Measurements from ENCODE around the gene FSTL3. TPM values are rescaled to one million over a fixed set of nuclear protein-coding genes. Genes with fewer than 3 reads are reported as not detected.
A peak's percentile ranks its signal among the peaks of the same experiment; 100 is the strongest.

Gene FSTL3
- total and polyA plus RNA-seq, 2 of the 13 experiments (the other 11 are each of a cell fraction or from before 2014, with no cell fraction given): 13.5 to 15.6 TPM

DNA sequence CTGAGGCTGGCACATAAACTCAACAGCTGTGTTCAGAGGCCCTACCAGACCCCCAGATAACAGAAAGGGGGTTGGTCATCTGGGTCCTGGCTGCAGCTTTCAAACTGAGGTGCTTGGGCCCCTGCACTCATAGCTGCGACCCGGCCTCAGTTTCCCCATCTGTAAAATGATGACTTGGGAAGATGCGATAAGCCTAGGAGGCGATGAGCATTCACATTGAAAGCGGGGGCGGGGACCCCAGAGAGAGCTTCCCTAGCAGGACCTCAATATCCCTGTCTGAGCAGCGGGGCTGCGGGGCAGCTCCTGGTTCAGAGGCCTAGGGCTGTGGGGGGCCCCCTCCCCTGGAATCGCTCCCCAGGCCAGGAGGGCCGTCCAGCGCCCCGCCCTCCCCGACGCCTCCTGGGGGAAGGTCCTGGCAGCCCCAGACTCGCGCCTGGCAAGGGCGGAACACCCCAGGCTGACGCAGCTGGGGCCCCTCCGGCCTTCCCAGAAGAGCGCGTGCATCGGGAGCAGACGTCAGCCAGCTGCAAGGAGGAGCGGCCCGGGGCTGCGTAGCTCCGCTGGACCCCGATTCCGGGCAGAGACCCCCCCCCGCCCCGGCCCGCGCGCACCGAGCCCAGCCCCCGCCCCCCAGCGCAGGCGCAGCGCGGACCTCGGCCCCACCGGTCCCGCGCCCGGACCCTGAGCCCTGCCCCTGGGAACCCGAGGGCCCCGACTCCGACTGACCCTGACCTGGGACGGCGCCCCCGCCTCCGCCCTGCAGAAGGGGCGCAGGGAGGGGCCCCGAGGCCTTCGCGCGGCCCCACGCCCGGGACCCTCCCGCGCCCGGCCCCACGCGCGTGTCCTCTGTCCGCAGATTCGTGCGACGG lies 3.5 kb downstream of the FSTL3 start (continued):
- TF ChIP-seq, protein P1, sequence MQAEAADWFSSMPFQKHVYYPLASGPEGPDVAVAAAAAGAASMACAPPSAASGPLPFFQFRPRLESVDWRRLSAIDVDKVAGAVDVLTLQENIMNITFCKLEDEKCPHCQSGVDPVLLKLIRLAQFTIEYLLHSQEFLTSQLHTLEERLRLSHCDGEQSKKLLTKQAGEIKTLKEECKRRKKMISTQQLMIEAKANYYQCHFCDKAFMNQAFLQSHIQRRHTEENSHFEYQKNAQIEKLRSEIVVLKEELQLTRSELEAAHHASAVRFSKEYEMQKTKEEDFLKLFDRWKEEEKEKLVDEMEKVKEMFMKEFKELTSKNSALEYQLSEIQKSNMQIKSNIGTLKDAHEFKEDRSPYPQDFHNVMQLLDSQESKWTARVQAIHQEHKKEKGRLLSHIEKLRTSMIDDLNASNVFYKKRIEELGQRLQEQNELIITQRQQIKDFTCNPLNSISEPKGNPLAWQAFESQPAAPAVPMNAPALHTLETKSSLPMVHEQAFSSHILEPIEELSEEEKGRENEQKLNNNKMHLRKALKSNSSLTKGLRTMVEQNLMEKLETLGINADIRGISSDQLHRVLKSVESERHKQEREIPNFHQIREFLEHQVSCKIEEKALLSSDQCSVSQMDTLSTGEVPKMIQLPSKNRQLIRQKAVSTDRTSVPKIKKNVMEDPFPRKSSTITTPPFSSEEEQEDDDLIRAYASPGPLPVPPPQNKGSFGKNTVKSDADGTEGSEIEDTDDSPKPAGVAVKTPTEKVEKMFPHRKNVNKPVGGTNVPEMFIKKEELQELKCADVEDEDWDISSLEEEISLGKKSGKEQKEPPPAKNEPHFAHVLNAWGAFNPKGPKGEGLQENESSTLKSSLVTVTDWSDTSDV (CRISPR knock-in tag; IDR thresholded peaks at IDR 0.05): peak; percentile 15; the same call in 1 of the 2 replicates
- TF ChIP-seq SOX6 (IDR thresholded peaks at IDR 0.05) (no peak), SOX6 (CRISPR knock-in tag; IDR thresholded peaks at IDR 0.05) (0 out of 2 replicates have a peak, but pooled peaks have one; percentile 12), ZNF33B (CRISPR knock-in tag; IDR thresholded peaks at IDR 0.05) (peak; percentile 52; the same call in 1 of the 2 replicates), KAT7 (CRISPR knock-in tag; IDR thresholded peaks at IDR 0.05; ENCODE audit: borderline replicate concordance) (peak; percentile 69; the same call in 1 of the 2 replicates), RARA (CRISPR knock-in tag; IDR thresholded peaks at IDR 0.05) (0 out of 2 replicates have a peak, but pooled peaks have one; percentile 5), LCORL (IDR thresholded peaks at IDR 0.05) (no peak), LCORL (CRISPR knock-in tag; IDR thresholded peaks at IDR 0.05) (peak; percentile 56), ZNF441 (CRISPR knock-in tag; IDR thresholded peaks at IDR 0.05; ENCODE audit: borderline replicate concordance) (peak; percentile 67; the same call in 1 of the 2 replicates), ZC3H4 (CRISPR knock-in tag; IDR thresholded peaks at IDR 0.05; ENCODE audit: borderline replicate concordance) (no peak), FLYWCH1 (CRISPR knock-in tag; IDR thresholded peaks at IDR 0.05) (no peak), ESRRA (CRISPR knock-in tag; IDR thresholded peaks at IDR 0.05; ENCODE audit: low read depth) (0 out of 2 replicates have a peak, but pooled peaks have one; percentile 3), KLF16 (CRISPR knock-in tag; IDR thresholded peaks at IDR 0.05) (no peak), ZFAT (CRISPR knock-in tag; conservative IDR thresholded peaks at IDR 0.05) (peak; percentile 74; the same call in 1 of the 2 replicates)
- TF ChIP-seq, protein P2, sequence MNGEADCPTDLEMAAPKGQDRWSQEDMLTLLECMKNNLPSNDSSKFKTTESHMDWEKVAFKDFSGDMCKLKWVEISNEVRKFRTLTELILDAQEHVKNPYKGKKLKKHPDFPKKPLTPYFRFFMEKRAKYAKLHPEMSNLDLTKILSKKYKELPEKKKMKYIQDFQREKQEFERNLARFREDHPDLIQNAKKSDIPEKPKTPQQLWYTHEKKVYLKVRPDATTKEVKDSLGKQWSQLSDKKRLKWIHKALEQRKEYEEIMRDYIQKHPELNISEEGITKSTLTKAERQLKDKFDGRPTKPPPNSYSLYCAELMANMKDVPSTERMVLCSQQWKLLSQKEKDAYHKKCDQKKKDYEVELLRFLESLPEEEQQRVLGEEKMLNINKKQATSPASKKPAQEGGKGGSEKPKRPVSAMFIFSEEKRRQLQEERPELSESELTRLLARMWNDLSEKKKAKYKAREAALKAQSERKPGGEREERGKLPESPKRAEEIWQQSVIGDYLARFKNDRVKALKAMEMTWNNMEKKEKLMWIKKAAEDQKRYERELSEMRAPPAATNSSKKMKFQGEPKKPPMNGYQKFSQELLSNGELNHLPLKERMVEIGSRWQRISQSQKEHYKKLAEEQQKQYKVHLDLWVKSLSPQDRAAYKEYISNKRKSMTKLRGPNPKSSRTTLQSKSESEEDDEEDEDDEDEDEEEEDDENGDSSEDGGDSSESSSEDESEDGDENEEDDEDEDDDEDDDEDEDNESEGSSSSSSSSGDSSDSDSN (CRISPR knock-in tag; IDR thresholded peaks at IDR 0.05): 0 out of 2 replicates have a peak, but pooled peaks have one; percentile 15
- TF ChIP-seq, protein P3, sequence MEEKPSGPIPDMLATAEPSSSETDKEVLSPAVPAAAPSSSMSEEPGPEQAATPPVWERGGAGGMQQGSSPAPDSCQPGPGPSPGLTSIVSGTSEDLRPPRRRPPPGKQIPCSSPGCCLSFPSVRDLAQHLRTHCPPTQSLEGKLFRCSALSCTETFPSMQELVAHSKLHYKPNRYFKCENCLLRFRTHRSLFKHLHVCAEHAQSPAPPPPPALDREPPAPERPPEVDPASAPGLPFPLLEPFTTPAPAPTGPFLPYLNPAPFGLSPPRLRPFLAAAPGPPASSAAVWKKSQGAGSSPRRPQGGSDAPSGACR (CRISPR knock-in tag; IDR thresholded peaks at IDR 0.05): peak; percentile 72; the same call in 1 of the 2 replicates
- TF ChIP-seq, protein P4, sequence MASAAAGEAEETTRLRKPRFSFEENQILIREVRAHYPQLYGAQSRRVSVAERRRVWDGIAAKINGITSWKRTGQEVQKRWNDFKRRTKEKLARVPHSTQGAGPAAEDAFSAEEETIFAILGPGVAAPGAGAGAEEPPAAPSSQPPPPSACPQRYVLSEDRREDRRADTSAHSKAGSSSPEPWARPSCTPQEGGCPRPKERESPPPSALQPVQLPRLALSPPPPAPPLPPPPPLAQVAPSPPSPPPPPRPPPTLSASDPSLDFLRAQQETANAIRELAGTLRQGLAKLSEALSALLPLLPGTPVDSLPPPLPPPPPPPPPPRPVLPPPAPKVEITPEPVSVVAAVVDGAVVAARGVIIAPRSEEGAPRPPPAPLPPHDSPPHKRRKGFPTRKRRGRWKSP (CRISPR knock-in tag; IDR thresholded peaks at IDR 0.05): 0 out of 2 replicates have a peak, but pooled peaks have one; percentile 38
- TF ChIP-seq, protein P5, sequence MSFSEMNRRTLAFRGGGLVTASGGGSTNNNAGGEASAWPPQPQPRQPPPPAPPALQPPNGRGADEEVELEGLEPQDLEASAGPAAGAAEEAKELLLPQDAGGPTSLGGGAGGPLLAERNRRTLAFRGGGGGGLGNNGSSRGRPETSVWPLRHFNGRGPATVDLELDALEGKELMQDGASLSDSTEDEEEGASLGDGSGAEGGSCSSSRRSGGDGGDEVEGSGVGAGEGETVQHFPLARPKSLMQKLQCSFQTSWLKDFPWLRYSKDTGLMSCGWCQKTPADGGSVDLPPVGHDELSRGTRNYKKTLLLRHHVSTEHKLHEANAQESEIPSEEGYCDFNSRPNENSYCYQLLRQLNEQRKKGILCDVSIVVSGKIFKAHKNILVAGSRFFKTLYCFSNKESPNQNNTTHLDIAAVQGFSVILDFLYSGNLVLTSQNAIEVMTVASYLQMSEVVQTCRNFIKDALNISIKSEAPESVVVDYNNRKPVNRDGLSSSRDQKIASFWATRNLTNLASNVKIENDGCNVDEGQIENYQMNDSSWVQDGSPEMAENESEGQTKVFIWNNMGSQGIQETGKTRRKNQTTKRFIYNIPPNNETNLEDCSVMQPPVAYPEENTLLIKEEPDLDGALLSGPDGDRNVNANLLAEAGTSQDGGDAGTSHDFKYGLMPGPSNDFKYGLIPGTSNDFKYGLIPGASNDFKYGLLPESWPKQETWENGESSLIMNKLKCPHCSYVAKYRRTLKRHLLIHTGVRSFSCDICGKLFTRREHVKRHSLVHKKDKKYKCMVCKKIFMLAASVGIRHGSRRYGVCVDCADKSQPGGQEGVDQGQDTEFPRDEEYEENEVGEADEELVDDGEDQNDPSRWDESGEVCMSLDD (CRISPR knock-in tag; IDR thresholded peaks at IDR 0.05; ENCODE audit: borderline replicate concordance): 0 out of 2 replicates have a peak, but pooled peaks have one; percentile 59

All from HepG2 (cell line).